GM06990 (cell line): ENCODE data around the gene RAG1.

Experiments
- DNase-seq: peaks from one replicate; pipeline ENCODE4 v3.0.0-alpha.2; 2011; ENCODE audit not compliant: insufficient read length; ENCODE audit errors: extremely low read depth
- H3K27me3 ChIP-seq: replicated peaks from 2 replicates; pipeline ENCODE4 v1.6.0; 2011; ENCODE audit warnings: low read length; ENCODE audit not compliant: control insufficient read depth, insufficient read depth
- H3K36me3 ChIP-seq: 2 replicates; pipeline ENCODE4 v1.5.1; 2011; ENCODE audit warnings: low read length; ENCODE audit not compliant: control insufficient read depth, insufficient read depth
- H3K4me3 ChIP-seq: replicated peaks from 2 replicates; pipeline ENCODE4 v1.5.1; 2011; ENCODE audit warnings: low read depth, mild to moderate bottlenecking, control low read depth, low read length
- TF ChIP-seq, protein P1 (sequence below): IDR thresholded peaks from 2 replicates; pipeline ENCODE4 v1.5.1; 2011; ENCODE audit warnings: low read length, control low read depth, mild to moderate bottlenecking, inconsistent platforms; ENCODE audit not compliant: insufficient read depth, poor library complexity, severe bottlenecking

Gene RAG1

DNA sequence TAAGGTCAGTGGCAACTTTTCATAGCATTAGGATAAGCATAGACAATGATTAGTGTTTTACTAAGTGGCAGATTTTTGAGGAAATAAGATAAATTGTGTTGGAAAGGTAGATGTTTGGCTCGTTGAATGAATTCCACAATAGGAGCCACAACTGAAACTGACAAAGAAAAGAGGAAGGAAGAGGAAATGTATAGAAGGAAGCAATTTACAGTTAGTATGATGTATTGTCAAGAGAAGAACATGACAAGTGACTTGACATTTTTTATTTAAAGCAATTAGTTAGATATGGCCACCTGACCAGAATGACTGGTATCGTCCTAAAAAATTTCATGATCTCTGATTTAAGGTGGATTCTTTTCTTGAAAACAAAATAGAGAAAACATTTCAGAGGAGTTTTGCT lies 33.3 kb downstream of the RAG1 start:
- no peak for DNase-seq
- H3K4me3 ChIP-seq = no peak overlapping the region
- H3K27me3 ChIP-seq = peaks cover 1% of the 10 kb centered on the region; the same call in 1 of the 2 replicates
- TF ChIP-seq, protein P1, sequence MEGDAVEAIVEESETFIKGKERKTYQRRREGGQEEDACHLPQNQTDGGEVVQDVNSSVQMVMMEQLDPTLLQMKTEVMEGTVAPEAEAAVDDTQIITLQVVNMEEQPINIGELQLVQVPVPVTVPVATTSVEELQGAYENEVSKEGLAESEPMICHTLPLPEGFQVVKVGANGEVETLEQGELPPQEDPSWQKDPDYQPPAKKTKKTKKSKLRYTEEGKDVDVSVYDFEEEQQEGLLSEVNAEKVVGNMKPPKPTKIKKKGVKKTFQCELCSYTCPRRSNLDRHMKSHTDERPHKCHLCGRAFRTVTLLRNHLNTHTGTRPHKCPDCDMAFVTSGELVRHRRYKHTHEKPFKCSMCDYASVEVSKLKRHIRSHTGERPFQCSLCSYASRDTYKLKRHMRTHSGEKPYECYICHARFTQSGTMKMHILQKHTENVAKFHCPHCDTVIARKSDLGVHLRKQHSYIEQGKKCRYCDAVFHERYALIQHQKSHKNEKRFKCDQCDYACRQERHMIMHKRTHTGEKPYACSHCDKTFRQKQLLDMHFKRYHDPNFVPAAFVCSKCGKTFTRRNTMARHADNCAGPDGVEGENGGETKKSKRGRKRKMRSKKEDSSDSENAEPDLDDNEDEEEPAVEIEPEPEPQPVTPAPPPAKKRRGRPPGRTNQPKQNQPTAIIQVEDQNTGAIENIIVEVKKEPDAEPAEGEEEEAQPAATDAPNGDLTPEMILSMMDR = no peak
- H3K36me3 ChIP-seq = no peaks in the 10 kb centered on the region

DNA sequence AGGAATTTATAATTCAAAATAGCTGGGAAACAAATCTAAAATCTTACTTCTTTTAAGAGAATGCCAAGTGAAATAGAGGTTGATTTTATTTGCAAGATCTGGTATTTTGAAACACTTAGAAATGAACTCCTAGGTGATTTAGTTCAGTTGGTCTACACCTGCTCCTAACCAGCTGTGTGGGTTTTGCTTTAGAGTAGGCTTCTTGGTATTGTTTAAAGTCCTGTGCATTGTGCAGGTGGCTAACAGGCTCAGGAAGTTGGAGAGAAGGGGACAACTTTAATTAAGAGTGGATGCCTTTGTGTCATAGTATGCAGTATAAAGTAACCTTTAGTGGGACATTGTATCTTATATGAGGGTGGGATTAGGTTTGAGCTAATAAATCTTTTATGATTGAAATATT lies 34.3 kb downstream of the RAG1 start:
- H3K27me3 ChIP-seq = peaks cover 1% of the 10 kb centered on the region; the same call in 1 of the 2 replicates
- TF ChIP-seq, protein P1 = no peak
- no peak for DNase-seq
- no peaks in the 10 kb centered on the region for H3K36me3 ChIP-seq
- no peak overlapping the region for H3K4me3 ChIP-seq

DNA sequence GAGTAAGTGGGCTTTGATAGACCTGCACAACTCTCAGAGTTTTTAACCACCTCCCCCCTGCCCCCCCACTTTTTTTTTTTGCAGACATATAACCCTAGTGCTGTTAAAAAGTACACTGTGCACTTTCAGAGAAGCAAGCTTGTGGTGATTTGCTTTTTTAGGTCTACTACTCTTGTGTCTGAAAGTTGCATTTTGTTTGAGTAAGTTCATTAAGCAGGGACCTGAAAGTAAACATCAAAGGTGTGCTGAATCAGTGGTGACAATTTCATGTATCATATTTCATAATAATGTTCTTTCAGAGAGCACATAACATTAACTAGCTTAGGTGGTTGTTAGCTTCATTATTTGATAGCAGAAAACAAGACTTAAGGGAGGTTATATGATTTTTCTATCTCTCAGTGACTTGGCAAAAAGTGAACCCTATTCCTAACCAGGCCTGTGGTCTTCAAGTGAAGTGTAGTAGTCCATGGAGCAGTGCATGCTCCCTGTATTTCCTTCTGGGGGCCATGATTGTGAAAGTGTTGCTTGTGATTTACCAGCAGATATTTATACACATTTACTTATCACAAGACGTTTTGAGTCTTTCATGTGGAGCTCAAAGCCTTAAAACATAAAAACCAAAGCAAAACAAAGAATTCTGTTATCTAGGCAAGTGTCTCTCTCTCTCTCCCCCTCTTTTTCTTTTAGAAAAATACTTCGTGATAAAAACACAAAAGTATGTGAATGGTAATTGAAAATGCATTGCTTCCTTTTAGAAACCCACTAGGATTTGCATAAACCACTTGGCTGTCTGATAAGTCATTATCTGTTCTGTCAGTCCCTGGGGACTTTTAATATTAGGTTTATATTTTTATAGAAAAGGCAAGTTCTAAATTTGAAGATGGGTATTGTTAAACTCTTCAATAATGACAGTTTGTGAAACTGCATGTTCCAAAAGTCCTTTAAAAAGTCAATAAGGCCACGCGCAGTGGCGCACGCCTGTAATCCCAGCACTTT lies 37.7 kb downstream of the RAG1 start:
- no peak for DNase-seq
- no peak overlapping the region for H3K4me3 ChIP-seq
- TF ChIP-seq, protein P1 = no peak

DNA sequence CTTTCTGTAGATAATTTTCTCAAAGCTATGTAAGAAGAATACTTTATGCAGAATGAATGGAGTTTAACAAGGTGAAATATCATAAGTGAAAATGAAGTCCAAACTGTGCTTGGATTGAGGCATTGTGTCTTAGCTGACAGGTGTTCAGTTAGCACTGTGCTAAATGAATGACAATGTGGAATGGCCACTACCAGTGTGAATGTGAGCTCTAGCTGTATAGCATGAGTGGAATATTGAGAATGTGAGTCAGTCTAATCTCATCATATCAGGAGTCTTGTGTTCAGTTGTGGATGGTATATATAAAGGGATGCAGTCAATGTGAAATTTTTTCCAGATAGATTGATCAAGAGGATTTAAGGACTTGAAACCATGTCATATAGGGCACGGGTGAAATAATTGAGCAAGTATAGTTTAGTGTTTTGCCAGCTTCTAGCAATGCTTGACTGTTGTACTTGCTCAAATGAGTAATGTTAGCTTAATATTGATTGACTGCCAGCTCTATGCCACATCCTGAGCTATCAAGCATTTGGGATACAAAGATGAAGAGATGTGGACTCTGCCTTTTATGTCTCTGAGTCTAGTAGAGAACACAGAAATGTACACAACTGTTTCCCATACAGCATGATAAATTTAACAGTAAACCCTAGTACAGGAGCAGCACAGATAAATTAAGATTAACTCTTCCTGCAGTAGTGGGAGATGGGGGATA lies 40.8 kb downstream of the RAG1 start:
- Histone ChIP-seq H3K36me3 (no peaks in the 10 kb centered on the region), H3K27me3 (no peaks in the 10 kb centered on the region), H3K4me3 (no peak overlapping the region)
- no peak for DNase-seq
- TF ChIP-seq, protein P1 = no peak

More for the DNA sequence above, 37.7 kb downstream of the RAG1 start:
- Histone ChIP-seq H3K36me3 (no peaks in the 10 kb centered on the region), H3K27me3 (no peaks in the 10 kb centered on the region)

DNA sequence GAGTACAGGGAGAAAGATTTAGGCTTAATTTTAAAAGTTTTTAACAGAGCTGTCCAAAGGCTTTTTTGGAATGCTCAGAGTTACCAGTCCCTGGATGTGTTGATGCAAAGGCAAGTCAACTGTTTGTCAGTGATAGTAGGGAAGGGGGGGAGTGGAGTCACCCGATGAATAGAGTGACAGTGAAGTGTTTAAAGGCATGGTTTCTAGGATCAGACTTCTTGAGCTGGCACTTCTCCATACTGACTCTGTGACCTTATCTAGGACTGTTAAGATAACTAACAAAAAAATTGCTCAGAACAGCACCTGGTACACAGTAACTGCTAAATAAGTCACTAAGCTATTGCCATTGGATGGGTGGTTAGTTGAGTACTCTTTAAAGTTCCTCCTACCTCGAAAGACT lies 41.6 kb downstream of the RAG1 start:
- Histone ChIP-seq H3K36me3 (no peaks in the 10 kb centered on the region), H3K4me3 (no peak overlapping the region), H3K27me3 (no peaks in the 10 kb centered on the region)
- no peak for DNase-seq
- TF ChIP-seq, protein P1 = no peak
